GM12801 (cell line): Measurements from ENCODE around the gene GCNT4.

ENCODE experiments used
- TF ChIP-seq, protein P1 (sequence below): IDR thresholded peaks from one replicate; pipeline ENCODE4 v1.5.1; 2011; ENCODE audit warnings: control low read depth; ENCODE audit not compliant: insufficient read length; ENCODE audit errors: extremely low read depth

GCNT4 gene

DNA sequence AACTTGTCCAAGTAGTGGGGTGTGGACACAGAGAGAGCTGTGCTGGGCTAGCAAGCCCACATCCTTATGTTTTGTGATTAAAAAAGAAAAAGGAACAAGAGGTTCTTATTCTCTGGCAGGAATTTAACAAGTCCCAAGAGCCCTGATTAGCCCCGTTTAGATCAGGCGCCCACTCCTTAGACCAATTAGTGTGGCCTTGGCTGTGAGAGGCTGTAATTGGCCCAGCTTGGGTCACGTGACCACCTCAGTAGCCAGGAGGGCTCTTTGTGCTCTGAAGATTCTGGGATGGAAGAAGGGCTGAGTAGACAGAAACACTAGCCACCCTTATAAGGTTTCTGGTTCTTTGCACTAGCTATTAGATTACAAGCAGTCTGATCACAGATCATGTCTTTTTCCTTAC, 31.1 kb downstream of the GCNT4 start:
- TF ChIP-seq, protein P1, sequence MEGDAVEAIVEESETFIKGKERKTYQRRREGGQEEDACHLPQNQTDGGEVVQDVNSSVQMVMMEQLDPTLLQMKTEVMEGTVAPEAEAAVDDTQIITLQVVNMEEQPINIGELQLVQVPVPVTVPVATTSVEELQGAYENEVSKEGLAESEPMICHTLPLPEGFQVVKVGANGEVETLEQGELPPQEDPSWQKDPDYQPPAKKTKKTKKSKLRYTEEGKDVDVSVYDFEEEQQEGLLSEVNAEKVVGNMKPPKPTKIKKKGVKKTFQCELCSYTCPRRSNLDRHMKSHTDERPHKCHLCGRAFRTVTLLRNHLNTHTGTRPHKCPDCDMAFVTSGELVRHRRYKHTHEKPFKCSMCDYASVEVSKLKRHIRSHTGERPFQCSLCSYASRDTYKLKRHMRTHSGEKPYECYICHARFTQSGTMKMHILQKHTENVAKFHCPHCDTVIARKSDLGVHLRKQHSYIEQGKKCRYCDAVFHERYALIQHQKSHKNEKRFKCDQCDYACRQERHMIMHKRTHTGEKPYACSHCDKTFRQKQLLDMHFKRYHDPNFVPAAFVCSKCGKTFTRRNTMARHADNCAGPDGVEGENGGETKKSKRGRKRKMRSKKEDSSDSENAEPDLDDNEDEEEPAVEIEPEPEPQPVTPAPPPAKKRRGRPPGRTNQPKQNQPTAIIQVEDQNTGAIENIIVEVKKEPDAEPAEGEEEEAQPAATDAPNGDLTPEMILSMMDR: no peak

DNA sequence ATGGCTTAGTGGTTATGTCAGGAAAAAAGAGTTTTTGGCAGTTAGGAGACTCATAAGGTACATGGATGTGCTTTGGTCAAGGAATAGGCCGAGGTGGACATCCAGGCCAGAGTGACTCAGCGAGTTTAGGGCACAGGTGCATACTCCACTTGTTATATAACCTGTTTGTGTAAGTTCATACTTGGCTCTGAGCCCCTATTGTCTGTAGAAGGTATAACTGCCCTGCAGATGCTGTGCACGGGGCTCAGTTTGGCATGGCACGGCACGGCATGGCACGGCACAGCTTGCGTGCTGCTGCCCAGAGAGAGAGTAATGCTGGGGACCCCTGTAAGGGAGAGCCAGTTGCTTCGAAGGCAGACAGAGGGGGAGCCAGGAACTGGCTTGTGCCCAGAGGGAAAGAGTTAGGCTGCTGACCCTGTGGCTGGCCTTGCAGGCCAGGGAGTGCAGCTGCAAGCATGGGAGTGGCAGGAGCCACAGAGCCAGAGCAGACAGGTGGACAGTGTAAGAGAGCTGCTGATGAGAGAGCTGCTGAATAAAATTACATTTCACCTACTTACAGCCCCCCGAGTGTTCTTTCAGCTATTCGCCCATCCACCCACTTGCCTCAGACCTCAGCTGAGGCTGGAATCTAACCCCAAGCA, 32.2 kb downstream of the GCNT4 start:
- TF ChIP-seq, protein P1: no peak

DNA sequence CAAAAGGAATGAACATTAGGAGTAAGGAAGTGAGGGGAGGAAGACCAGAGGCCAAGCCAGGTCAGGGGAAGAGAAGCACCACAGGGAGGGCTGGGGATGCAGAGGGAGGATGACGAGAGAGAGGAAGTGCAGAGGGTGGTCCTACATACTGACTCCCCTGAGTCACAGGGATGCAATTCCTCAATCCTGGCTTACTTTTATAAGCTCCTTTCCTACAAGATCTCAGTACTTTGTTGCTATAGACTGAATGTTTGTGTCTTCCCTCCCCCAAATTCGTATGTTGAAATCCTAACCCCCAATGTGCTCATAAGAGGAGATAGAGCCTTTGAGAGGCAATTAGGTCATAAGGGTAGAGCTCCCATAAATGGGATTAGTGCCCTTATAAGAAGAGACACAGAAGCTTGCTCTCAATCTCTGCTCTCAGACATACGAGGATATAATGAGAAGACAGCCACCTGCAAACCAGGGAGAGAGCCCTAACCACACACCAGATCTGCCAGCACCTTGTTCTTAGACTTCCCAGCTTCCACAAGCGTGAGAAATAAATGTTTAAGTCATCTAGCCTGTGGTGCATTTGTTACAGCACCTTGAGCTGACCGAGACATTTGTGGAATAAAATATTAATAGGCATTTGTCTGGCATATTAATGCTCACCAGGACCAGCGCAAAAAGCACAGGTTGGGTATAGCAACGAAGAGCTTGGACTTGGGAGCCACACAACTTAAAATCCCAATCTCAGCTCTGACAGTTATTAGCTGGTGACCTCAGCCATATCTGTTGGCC, 33.4 kb downstream of the GCNT4 start:
- TF ChIP-seq, protein P1: no peak

DNA sequence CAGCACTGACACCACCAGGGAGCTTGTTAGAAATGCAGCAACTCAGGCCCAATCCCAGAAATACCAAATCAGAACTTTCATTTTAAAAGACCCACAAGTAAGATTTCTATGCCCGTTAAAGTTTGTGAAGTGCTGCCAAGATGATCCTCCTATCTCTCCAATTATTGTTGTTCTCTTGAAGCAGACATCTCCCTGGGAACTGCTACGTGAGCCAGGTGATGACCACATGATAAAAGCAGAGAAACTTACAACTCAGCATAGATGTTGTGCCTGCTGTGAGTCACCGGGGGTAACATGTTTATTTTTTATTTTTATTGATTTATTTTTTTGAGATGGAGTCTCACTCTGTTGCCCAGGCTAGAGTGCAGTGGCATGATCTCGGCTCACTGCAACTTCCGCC, 34.4 kb downstream of the GCNT4 start:
- TF ChIP-seq, protein P1: no peak

DNA sequence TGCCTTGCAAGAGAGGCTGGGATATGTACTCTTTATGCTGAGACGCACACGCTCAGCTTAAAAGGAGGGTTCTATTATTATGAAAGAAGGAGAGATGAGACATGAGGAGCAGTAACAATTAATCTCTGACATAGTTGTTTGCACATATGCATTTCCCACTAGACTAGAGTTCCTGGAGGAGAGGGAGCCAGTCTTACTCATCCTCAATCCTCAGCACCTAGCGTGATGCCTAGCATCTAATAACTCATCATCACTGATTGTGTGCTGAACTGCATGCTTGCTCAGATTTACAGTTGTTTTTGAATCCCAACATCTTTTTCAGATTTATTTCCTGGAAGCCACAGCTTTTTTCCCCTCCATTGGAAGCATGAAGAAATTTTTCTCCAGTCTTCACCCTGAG, 35.5 kb downstream of the GCNT4 start:
- TF ChIP-seq, protein P1: no peak

DNA sequence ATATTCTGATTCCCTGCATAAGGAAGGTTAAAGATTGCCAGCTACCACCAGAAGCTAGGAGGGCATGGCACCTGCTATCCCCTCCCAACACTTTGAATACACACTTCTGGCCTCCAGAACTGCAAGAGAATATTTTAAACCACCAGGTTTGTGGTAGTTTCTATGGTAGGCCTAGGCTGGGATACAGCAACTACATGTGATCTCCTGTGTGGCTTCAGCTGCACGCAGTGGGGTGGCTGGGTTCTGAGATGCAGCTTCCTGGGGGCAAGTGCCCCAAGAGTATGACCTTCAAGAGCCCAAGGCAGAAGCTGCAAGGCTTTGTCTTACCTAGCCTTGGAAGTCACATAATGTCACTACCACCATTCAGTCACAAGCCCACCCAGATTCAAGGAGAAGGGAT, 39.6 kb downstream of the GCNT4 start:
- TF ChIP-seq, protein P1: no peak

DNA sequence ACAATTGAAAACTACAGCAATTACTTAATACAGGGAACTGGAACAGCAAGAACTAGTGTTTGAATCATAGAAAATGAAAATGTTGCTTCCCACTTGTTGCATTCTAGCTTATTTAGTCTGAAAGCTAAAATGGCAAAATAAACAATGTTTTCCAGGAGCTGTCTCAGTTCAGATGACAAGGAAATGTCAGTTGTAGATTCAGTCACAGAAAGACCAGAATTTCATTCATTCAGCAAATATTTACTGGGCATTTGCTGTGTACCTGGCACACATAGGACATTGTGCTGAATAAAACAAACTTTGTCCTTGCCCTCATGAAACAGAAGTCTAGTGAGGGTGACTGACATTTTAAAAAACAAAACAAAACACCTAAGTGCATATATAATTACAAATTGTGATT, 41.5 kb downstream of the GCNT4 start:
- TF ChIP-seq, protein P1: no peak
